Fibroblast of peridontal ligament (primary cell): ENCODE results near the gene XPR1.
A peak's percentile ranks its signal among the peaks of the same experiment; 100 is the strongest.

Experiments used
- DNase-seq: peaks from one replicate; pipeline ENCODE4 v3.0.0-alpha.2; 2010; ENCODE audit errors: extremely low read depth

The XPR1 gene

GRCh38 chr1:180615493-180616290 is 16.1 kb upstream of the XPR1 start:
- DNase-seq: no peak

- DNase-seq: peak; percentile 77
These were observed 15.4 kb upstream of the XPR1 start for GRCh38 chr1:180616439-180616838.

GRCh38 chr1:180617774-180618395 is 13.9 kb upstream of the XPR1 start:
- DNase-seq: no peak

GRCh38 chr1:180620581-180620980 is 11.2 kb upstream of the XPR1 start:
- DNase-seq: no peak

GRCh38 chr1:180622658-180623508 is 8.9 kb upstream of the XPR1 start:
- DNase-seq: no peak

GRCh38 chr1:180623579-180624347 is 8.1 kb upstream of the XPR1 start:
- DNase-seq: peak; percentile 57

- no peak for DNase-seq
These were observed 5.1 kb upstream of the XPR1 start for GRCh38 chr1:180626711-180627110.

- DNase-seq: peak; percentile 14
These were observed 4.4 kb upstream of the XPR1 start for GRCh38 chr1:180627411-180627810.

GRCh38 chr1:180628646-180629045 is 3.2 kb upstream of the XPR1 start:
- DNase-seq: no peak

GRCh38 chr1:180630408-180631193 is 1.2 kb upstream of the XPR1 start:
- peak; percentile 61 for DNase-seq

GRCh38 chr1:180631194-180631765 is 542 bp upstream of the XPR1 start:
- DNase-seq: no peak

GRCh38 chr1:180632326-180633056 is 669 bp downstream of the XPR1 start:
- peak; percentile 9 for DNase-seq

- peak; percentile 63 for DNase-seq
These were observed 1.5 kb downstream of the XPR1 start for GRCh38 chr1:180633057-180634056.

GRCh38 chr1:180636138-180636537 is 4.3 kb downstream of the XPR1 start:
- DNase-seq: peak; percentile 28

GRCh38 chr1:180639871-180640270 is 8.0 kb downstream of the XPR1 start:
- no peak for DNase-seq

- DNase-seq: no peak
These were observed 8.7 kb downstream of the XPR1 start for GRCh38 chr1:180640531-180640949.

GRCh38 chr1:180641662-180642061 is 9.8 kb downstream of the XPR1 start:
- DNase-seq: no peak

GRCh38 chr1:180642781-180643180 is 11.0 kb downstream of the XPR1 start:
- DNase-seq: no peak

- no peak for DNase-seq
These were observed 11.9 kb downstream of the XPR1 start for GRCh38 chr1:180643693-180644092.
